CD8-positive, alpha-beta memory T cell (primary cell): ENCODE data around the gene KCNK7. TPM values are rescaled to one million over a fixed set of nuclear protein-coding genes. Genes with fewer than 3 reads are reported as not detected.

ENCODE experiments used
- CTCF ChIA-PET: fragments of 350-600 bp; sonication (Branson Sonifier 250); formaldehyde crosslinking; loops from one replicate; lab custom pipeline; 2021; ENCODE audit warnings: antibody characterized with exemption; lab: Charles Lee
- POLR2A ChIA-PET: fragments of 350-600 bp; sonication (Branson Sonifier 250); formaldehyde crosslinking; loops from one replicate; lab custom pipeline; 2021; ENCODE audit warnings: antibody characterized with exemption; lab: Charles Lee
- DNase-seq, 5 donors: peaks; one replicate each; pipeline versions ENCODE4 v3.0.0 to v3.0.0-alpha.2; 2020 to 2022; ENCODE audit warnings: mixed read lengths in 1 of 5
- H3K27ac ChIP-seq: one replicate; pipeline ENCODE4 v1.7.0; 2013; ENCODE audit warnings: low read depth, mild to moderate bottlenecking, low read length, moderate library complexity
- H3K27me3 ChIP-seq: 2 replicates; pipeline ENCODE4 v1.7.0; 2013; ENCODE audit warnings: low read length, mild to moderate bottlenecking; ENCODE audit not compliant: insufficient read depth, poor library complexity, severe bottlenecking
- H3K36me3 ChIP-seq: 2 replicates; pipeline ENCODE4 v1.7.0; 2013; ENCODE audit warnings: mild to moderate bottlenecking, low read length, moderate library complexity; ENCODE audit not compliant: insufficient read depth
- H3K4me1 ChIP-seq: 2 replicates; pipeline ENCODE4 v1.7.0; 2013; ENCODE audit warnings: mild to moderate bottlenecking, low read length, moderate library complexity; ENCODE audit not compliant: insufficient read depth
- H3K4me3 ChIP-seq: 2 replicates; pipeline ENCODE4 v1.7.0; 2013; ENCODE audit warnings: mild to moderate bottlenecking, low read length
- H3K9me3 ChIP-seq: 2 replicates; pipeline ENCODE4 v1.7.0; 2013; ENCODE audit warnings: mild to moderate bottlenecking, low read length
- H3K27ac Mint-ChIP-seq, 8 donors: one replicate each; pipeline ENCODE4 v1.8.0; 2020 to 2021; ENCODE audit warnings: mixed read lengths in 8 of 8, mild to moderate bottlenecking in 6 of 8, inconsistent platforms in 3 of 8, moderate library complexity in 3 of 8
- H3K27me3 Mint-ChIP-seq, 2 donors: one replicate each; pipeline ENCODE4 v1.8.0; 2020 to 2021; ENCODE audit warnings: mixed read lengths in 2 of 2, mild to moderate bottlenecking in 1 of 2, moderate library complexity in 1 of 2
- H3K36me3 Mint-ChIP-seq, 3 donors: one replicate each; pipeline ENCODE4 v1.8.0; 2020 to 2021; ENCODE audit warnings: mixed read lengths in 3 of 3, inconsistent platforms in 1 of 3, mild to moderate bottlenecking in 1 of 3
- H3K4me1 Mint-ChIP-seq, 3 donors: one replicate each; pipeline ENCODE4 v1.8.0; 2020 to 2021; ENCODE audit warnings: mixed read lengths in 3 of 3, inconsistent platforms in 1 of 3, mild to moderate bottlenecking in 1 of 3
- H3K4me3 Mint-ChIP-seq, 7 donors: one replicate each; pipeline ENCODE4 v1.8.0; 2020 to 2021; ENCODE audit warnings: mixed read lengths in 7 of 7, mild to moderate bottlenecking in 6 of 7, moderate library complexity in 4 of 7, inconsistent platforms in 2 of 7
- H3K9me3 Mint-ChIP-seq, 5 donors: one replicate each; pipeline ENCODE4 v1.8.0; 2020 to 2022; ENCODE audit warnings: mixed read lengths in 5 of 5, mild to moderate bottlenecking in 3 of 5, moderate library complexity in 2 of 5, inconsistent platforms in 1 of 5
- polyA plus RNA-seq: library from polyadenylated mRNA; unstranded; fragments of 300-500 nt; fragmentation: Illumina TruSeq; gene quantifications from one replicate; pipeline ENCODE4 v1.2.3, GENCODE V29; 2021
- total RNA-seq, 2 experiments: library from RNA; stranded (reverse); gene quantifications; one replicate each; pipeline ENCODE4 v1.2.3, GENCODE V29; 2021

KCNK7 gene, protein sequence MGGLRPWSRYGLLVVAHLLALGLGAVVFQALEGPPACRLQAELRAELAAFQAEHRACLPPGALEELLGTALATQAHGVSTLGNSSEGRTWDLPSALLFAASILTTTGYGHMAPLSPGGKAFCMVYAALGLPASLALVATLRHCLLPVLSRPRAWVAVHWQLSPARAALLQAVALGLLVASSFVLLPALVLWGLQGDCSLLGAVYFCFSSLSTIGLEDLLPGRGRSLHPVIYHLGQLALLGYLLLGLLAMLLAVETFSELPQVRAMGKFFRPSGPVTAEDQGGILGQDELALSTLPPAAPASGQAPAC
- total RNA-seq (under 1 TPM; 0.59 to 0.64 TPM), polyA plus RNA-seq (not detected)

DNA sequence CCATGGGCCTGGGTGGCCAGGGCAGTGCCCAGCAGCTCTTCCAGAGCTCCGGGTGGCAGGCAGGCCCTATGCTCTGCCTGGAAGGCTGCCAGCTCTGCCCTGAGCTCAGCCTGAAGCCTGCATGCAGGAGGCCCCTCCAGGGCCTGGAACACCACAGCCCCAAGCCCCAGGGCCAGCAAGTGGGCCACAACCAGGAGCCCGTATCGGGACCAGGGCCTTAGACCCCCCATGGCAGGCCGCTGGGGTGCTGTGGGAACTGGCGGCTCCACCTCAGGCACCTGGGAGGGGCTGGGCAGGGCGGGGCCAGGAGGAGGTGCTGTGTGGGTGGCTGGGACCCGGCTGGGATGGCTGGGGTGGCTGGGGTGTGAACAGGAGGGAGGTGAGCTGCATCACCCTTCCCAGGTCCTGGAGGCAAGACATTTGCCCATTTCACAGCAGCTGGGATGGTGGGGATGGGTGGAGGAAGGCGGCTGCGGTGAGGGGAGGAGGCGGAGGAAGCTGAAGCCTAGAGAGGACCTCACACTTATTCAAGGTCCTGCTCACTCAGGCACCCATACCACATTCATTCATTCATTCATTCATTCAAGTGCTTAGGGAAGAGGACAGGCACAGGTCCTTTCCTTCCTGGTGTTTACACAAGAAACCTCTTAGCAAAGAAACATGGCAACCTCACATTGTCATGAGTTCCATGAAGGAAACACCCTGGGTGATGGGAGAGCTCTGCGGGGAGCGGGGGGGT, at the start of gene KCNK7:
TSS of gene KCNK7 (minus strand) at position 258 of the 739 bp plus-strand sequence. CDS start at position 230, 28 bp downstream.
- ChIA-PET CTCF (interaction anchor here (0.6 to 11.9 kb wide), 3 partner anchors 54 to 960 kb away, joined by 3 to 258 read pairs (median 3); no protein-coding TSS in a partner anchor), POLR2A (interaction anchor here (0.6 to 1.3 kb wide), 2 partner anchors 19 to 462 kb away, joined by 3 read pairs; no protein-coding TSS in a partner anchor)
- Histone ChIP-seq H3K27ac (no peak within 1 kb of the TSS), H3K27me3 (no peaks in the 10 kb centered on the region), H3K9me3 (no peaks in the 10 kb centered on the region), H3K36me3 (peaks cover 14% of the 10 kb centered on the region), H3K4me3 (no peak within 1 kb of the TSS), H3K4me1 (peaks cover 15% of the 10 kb centered on the region)
- Mint-ChIP-seq H3K36me3 (peaks cover 0 to 43% (median 2%) of the 10 kb centered on the region in 3 donors), H3K9me3 (no peaks in the 10 kb centered on the region), H3K4me3 (peak within 1 kb of the TSS in 2 of 7 donors; percentile 27 to 32), H3K27me3 (no peaks in the 10 kb centered on the region), H3K4me1 (peaks cover 8 to 17% (median 10%) of the 10 kb centered on the region in 3 donors), H3K27ac (peak within 1 kb of the TSS in 5 of 8 donors; percentile 22 to 61 (median 45))
- DNase-seq, result no peak

DNA sequence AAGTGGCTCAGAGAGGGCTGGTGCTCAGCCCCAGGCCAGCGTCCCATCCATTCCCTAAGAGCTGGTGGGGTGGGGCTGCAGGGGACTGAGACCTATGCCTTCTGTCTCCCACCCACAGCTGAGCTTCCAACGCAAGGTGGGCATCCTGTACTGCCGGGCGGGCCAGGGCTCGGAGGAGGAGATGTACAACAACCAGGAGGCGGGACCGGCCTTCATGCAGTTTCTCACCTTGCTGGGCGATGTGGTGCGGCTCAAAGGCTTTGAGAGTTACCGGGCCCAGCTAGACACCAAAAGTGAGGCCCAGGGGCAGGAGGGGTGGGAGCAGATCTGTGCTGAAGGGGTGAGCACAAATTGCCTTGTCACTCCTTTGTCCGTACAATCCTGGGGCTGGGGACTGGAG, 49.2 kb upstream of the KCNK7 start:
- Mint-ChIP-seq H3K27me3 (peaks cover 0 to 3% of the 10 kb centered on the region in 2 donors), H3K36me3 (peaks cover 0 to 77% (median 9%) of the 10 kb centered on the region in 3 donors), H3K9me3 (no peaks in the 10 kb centered on the region), H3K4me3 (peak overlapping the region in 2 of 7 donors; percentile 54 to 86), H3K4me1 (peaks cover 23 to 40% (median 30%) of the 10 kb centered on the region in 3 donors), H3K27ac (peak overlapping the region in 5 of 8 donors; percentile 63 to 100 (median 82))
- H3K4me3 ChIP-seq, result no peak overlapping the region
- peaks cover 53% of the 10 kb centered on the region for H3K36me3 ChIP-seq
- H3K4me1 ChIP-seq, result peaks cover 41% of the 10 kb centered on the region
- H3K27me3 ChIP-seq, result no peaks in the 10 kb centered on the region
- DNase-seq, result no peak
- ChIA-PET POLR2A (interaction anchor here (1.2 kb wide), 1 partner anchor 12 kb away, joined by 3 read pairs; no protein-coding TSS in a partner anchor), CTCF (interaction anchor here (0.7 to 0.8 kb wide), 2 partner anchors 12 to 104 kb away, joined by 3 read pairs; no protein-coding TSS in a partner anchor)
- H3K27ac ChIP-seq, result no peak overlapping the region
- no peaks in the 10 kb centered on the region for H3K9me3 ChIP-seq

DNA sequence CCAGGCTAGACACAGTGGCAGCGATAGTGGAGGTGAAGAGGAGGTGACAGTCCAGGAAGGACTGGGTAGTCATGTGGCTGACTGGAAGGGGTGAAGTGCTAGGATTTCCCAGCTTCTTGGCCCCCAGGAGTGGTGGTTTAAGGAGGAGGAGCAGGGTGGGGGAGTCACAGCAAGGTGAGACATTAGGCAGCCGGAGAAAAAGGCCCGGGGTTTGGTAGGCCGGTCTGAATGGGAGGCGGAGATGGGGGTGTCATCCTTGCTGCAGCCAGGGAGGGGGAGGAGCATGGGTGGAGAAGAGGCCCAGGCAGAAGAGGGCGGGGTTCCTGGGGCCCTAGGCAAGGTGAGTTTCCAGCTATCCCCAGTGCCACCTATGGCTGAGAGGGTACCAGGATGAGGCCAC, 48.4 kb upstream of the KCNK7 start:
- no peaks in the 10 kb centered on the region for H3K27me3 ChIP-seq
- no peaks in the 10 kb centered on the region for H3K9me3 Mint-ChIP-seq
- no peak overlapping the region for H3K27ac ChIP-seq

DNA sequence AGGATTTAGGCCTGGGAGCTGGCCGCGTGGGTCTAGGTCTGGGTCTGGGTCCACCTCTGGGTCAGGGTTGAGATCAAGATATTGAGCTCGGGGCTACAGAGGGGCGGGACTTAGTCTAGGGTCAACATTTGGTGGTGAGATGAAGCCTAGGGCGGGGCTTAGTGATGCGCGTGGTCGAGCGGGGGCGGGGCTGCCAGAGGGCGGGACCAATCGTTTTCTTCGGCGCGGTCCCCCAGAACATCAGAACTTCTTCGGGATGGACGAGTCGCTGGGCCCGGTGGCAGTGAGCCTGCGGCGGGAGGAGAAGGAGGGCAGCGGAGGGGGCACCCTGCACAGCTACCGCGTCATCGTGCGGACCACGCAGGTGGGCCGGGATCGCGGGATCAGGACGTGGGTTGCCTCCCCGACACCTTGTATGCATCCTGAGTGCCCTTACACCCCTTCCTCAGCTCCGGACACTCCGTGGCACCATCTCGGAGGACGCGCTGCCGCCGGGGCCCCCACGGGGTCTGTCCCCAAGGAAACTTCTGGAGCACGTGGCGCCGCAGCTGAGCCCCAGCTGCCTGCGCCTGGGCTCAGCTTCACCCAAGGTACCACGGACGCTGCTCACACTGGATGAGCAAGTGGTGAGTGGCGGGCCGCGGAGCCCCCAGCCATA, 46.5 kb upstream of the KCNK7 start:
- POLR2A ChIA-PET, result interaction anchor here (0.6 to 7.3 kb wide), 4 partner anchors 10 to 307 kb away, joined by 3 to 93 read pairs (median 6); partner anchors contain the start of gene PCNX3
- peaks cover 0 to 1% (median 0%) of the 10 kb centered on the region in 5 donors for H3K9me3 Mint-ChIP-seq
- H3K4me1 ChIP-seq, result peaks cover 61% of the 10 kb centered on the region
- peaks cover 0 to 5% of the 10 kb centered on the region in 2 donors for H3K27me3 Mint-ChIP-seq
- no peaks in the 10 kb centered on the region for H3K27me3 ChIP-seq
- peak overlapping the region; percentile 71 to 99 (median 95) for H3K4me3 Mint-ChIP-seq
- peaks cover 30% of the 10 kb centered on the region for H3K36me3 ChIP-seq
- peak overlapping the region; percentile 83 to 100 (median 94) for H3K27ac Mint-ChIP-seq
- H3K9me3 ChIP-seq, result no peaks in the 10 kb centered on the region
- peaks cover 0 to 74% (median 3%) of the 10 kb centered on the region in 3 donors for H3K36me3 Mint-ChIP-seq
- H3K27ac ChIP-seq, result peak overlapping the region; percentile 43
- peak overlapping the region; percentile 92 for H3K4me3 ChIP-seq
- DNase-seq, result no peak
- CTCF ChIA-PET, result interaction anchor here (1.3 to 5.1 kb wide), 4 partner anchors 10 to 64 kb away, joined by 3 to 20 read pairs (median 6); no protein-coding TSS in a partner anchor
- H3K4me1 Mint-ChIP-seq, result peaks cover 43 to 63% (median 46%) of the 10 kb centered on the region in 3 donors

More for the DNA sequence above, 48.4 kb upstream of the KCNK7 start:
- Mint-ChIP-seq H3K27me3 (peaks cover 0 to 6% of the 10 kb centered on the region in 2 donors), H3K36me3 (peaks cover 0 to 74% (median 9%) of the 10 kb centered on the region in 3 donors), H3K27ac (peak overlapping the region; percentile 53 to 100 (median 84)), H3K4me1 (peaks cover 32 to 49% (median 35%) of the 10 kb centered on the region in 3 donors), H3K4me3 (peak overlapping the region; percentile 5 to 86 (median 61))
- Histone ChIP-seq H3K9me3 (no peaks in the 10 kb centered on the region), H3K36me3 (peaks cover 44% of the 10 kb centered on the region), H3K4me1 (peaks cover 50% of the 10 kb centered on the region), H3K4me3 (no peak overlapping the region)
- CTCF ChIA-PET, result interaction anchor here (0.7 to 0.9 kb wide), 2 partner anchors 9 to 103 kb away, joined by 3 read pairs; no protein-coding TSS in a partner anchor
- DNase-seq, result no peak
- POLR2A ChIA-PET, result interaction anchor here (0.8 to 7.3 kb wide), 3 partner anchors 8 to 145 kb away, joined by 3 to 93 read pairs (median 8); partner anchors contain the start of gene MALAT1

DNA sequence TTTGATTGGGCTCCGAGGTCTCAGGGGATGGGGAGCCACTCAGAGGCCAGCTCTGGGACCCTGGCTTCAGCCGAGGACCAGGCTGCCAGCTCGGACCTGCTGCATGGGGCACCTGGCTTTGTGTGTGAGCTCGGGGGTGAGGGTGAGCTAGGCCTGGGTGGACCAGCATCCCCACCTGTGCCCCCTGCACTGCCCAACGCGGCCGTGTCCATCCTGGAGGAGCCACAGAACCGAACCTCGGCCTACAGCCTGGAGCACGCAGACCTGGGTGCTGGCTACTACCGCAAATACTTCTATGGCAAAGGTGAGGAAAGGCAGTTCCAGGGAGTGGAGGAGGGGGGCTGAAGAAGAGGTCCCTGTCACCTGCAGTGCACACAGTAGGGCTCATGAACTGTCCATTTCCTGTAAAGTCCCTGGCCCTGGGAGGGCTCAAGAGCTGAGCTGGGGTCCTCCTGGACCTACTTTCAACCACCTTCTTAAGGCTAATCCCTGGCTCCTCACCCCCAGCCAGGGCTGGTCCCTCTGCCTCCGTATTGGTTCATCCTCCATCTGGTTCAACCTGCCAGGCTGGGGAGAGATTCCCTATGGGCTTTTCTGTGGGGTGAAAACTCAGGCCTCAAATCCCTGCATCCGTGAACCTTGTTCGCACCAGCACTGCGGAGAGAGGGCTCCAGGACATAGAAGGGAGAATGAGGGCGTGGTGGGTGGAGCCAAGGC, 45.9 kb upstream of the KCNK7 start:
- H3K27me3 ChIP-seq, result no peaks in the 10 kb centered on the region
- peak overlapping the region; percentile 83 to 100 (median 94) for H3K27ac Mint-ChIP-seq
- H3K27ac ChIP-seq, result peak overlapping the region; percentile 43
- peaks cover 0 to 5% of the 10 kb centered on the region in 2 donors for H3K27me3 Mint-ChIP-seq
- CTCF ChIA-PET, result interaction anchor here (1.3 to 5.1 kb wide), 5 partner anchors 11 to 64 kb away, joined by 3 to 26 read pairs (median 7); no protein-coding TSS in a partner anchor
- peaks cover 0 to 80% (median 3%) of the 10 kb centered on the region in 3 donors for H3K36me3 Mint-ChIP-seq
- H3K9me3 Mint-ChIP-seq, result peaks cover 0 to 1% (median 0%) of the 10 kb centered on the region in 5 donors
- DNase-seq, result no peak
- peaks cover 30% of the 10 kb centered on the region for H3K36me3 ChIP-seq
- peaks cover 44 to 67% (median 48%) of the 10 kb centered on the region in 3 donors for H3K4me1 Mint-ChIP-seq
- POLR2A ChIA-PET, result interaction anchor here (0.8 to 7.3 kb wide), 3 partner anchors 11 to 21 kb away, joined by 3 to 93 read pairs (median 32); partner anchors contain the start of gene RELA
- peak overlapping the region; percentile 92 for H3K4me3 ChIP-seq
- no peaks in the 10 kb centered on the region for H3K9me3 ChIP-seq
- peaks cover 65% of the 10 kb centered on the region for H3K4me1 ChIP-seq
- peak overlapping the region; percentile 71 to 99 (median 95) for H3K4me3 Mint-ChIP-seq

DNA sequence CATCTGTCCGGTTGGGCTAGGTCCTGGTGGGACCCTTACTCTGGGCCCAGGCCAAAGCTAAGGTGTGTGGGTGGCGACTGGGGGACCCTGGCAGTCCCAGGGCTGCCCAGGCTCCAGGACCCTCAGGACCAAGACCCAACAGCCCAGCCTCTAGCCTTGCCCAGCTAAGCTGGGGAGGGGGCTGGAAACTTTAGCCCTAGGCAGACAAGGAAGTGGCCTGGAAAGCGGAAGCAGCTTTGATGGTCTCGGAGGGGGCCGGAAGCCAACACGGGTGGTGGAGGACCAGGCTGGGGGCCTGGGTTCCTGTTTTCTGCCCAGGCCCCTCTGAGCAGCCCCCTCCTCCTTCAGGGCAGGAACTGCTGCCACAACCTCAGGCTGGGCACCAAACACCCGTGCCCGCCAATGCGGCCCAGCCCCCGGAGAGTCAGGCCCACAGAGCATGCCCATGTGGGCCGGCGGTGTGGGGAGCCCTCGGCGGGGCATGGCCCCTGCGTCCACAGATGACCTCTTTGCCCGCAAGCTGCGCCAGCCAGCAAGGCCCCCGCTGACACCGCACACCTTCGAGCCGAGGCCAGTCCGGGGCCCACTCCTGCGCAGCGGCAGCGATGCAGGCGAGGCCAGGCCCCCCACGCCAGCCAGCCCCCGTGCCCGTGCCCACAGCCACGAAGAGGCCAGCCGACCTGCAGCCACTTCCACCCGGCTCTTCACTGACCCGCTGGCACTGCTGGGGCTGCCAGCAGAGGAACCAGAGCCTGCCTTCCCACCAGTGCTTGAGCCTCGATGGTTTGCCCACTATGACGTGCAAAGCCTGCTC, 45.1 kb upstream of the KCNK7 start:
- peak overlapping the region; percentile 96 to 100 (median 100) for H3K27ac Mint-ChIP-seq

More for the DNA sequence above, 45.1 kb upstream of the KCNK7 start:
- H3K4me3 Mint-ChIP-seq, result peak overlapping the region; percentile 89 to 99 (median 97)
- H3K27me3 Mint-ChIP-seq, result peaks cover 0 to 5% of the 10 kb centered on the region in 2 donors
- H3K36me3 ChIP-seq, result peaks cover 27% of the 10 kb centered on the region
- no peaks in the 10 kb centered on the region for H3K27me3 ChIP-seq
- H3K27ac ChIP-seq, result peak overlapping the region; percentile 98
- no peaks in the 10 kb centered on the region for H3K9me3 ChIP-seq
- H3K4me3 ChIP-seq, result peak overlapping the region; percentile 92
- DNase-seq, result peak in 4 of 5 donors; percentile 43 to 71 (median 56)
- peaks cover 44 to 67% (median 48%) of the 10 kb centered on the region in 3 donors for H3K4me1 Mint-ChIP-seq
- H3K4me1 ChIP-seq, result peaks cover 65% of the 10 kb centered on the region
- ChIA-PET POLR2A (interaction anchor here (0.6 to 7.3 kb wide), 5 partner anchors 11 to 250 kb away, joined by 3 to 93 read pairs (median 28); partner anchors contain the start of genes CCDC85B, PCNX3 and RELA), CTCF (interaction anchor here (1.0 to 5.1 kb wide), 6 partner anchors 8 to 219 kb away, joined by 3 to 26 read pairs (median 4); no protein-coding TSS in a partner anchor)
- H3K36me3 Mint-ChIP-seq, result peaks cover 0 to 79% (median 3%) of the 10 kb centered on the region in 3 donors
- peaks cover 0 to 1% (median 0%) of the 10 kb centered on the region in 5 donors for H3K9me3 Mint-ChIP-seq
